ENCODE results near the gene TRPM1. TPM values are rescaled to one million over a fixed set of nuclear protein-coding genes. Genes with fewer than 3 reads are reported as not detected.

TRPM1 gene
- total and polyA plus RNA-seq, 2 experiments from 2014 or later: not detected

- H3K9me3 ChIP-seq (ENCODE audit: low read depth): no peaks in the 10 kb centered on the region
- no peaks in the 10 kb centered on the region for H3K4me1 ChIP-seq (ENCODE audit: low read depth)
- TF ChIP-seq, protein P1, sequence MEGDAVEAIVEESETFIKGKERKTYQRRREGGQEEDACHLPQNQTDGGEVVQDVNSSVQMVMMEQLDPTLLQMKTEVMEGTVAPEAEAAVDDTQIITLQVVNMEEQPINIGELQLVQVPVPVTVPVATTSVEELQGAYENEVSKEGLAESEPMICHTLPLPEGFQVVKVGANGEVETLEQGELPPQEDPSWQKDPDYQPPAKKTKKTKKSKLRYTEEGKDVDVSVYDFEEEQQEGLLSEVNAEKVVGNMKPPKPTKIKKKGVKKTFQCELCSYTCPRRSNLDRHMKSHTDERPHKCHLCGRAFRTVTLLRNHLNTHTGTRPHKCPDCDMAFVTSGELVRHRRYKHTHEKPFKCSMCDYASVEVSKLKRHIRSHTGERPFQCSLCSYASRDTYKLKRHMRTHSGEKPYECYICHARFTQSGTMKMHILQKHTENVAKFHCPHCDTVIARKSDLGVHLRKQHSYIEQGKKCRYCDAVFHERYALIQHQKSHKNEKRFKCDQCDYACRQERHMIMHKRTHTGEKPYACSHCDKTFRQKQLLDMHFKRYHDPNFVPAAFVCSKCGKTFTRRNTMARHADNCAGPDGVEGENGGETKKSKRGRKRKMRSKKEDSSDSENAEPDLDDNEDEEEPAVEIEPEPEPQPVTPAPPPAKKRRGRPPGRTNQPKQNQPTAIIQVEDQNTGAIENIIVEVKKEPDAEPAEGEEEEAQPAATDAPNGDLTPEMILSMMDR (IDR thresholded peaks at IDR 0.05; ENCODE audit: low read depth, low read length): no peak
- H3K36me3 ChIP-seq: no peaks in the 10 kb centered on the region
- no peak overlapping the region for H3K4me3 ChIP-seq
- no peak overlapping the region for H3K27ac ChIP-seq
- H3K27me3 ChIP-seq: no peaks in the 10 kb centered on the region
- no peak for DNase-seq (ENCODE audit: low read depth in 1 of 2, low spot score in 1 of 2)
These were observed 23.6 kb downstream of the TRPM1 start for GRCh38 chr15:31077941-31078340.

- Histone ChIP-seq H3K27me3 (no peaks in the 10 kb centered on the region), H3K4me3 (no peak overlapping the region), H3K4me1 (ENCODE audit: low read depth) (no peaks in the 10 kb centered on the region), H3K9me3 (ENCODE audit: low read depth) (no peaks in the 10 kb centered on the region), H3K27ac (no peak overlapping the region), H3K36me3 (no peaks in the 10 kb centered on the region)
- DNase-seq (ENCODE audit: low read depth in 1 of 2, low spot score in 1 of 2): no peak
- TF ChIP-seq, protein P1 (IDR thresholded peaks at IDR 0.05; ENCODE audit: low read depth, low read length): no peak
These were observed 24.3 kb downstream of the TRPM1 start for GRCh38 chr15:31077181-31077580.

- no peaks in the 10 kb centered on the region for H3K4me1 ChIP-seq (ENCODE audit: low read depth)
- TF ChIP-seq, protein P1 (IDR thresholded peaks at IDR 0.05; ENCODE audit: low read depth, low read length): no peak
- no peak overlapping the region for H3K4me3 ChIP-seq
- no peak overlapping the region for H3K27ac ChIP-seq
- no peaks in the 10 kb centered on the region for H3K36me3 ChIP-seq
- no peak for DNase-seq (ENCODE audit: low read depth in 1 of 2, low spot score in 1 of 2)
- no peaks in the 10 kb centered on the region for H3K27me3 ChIP-seq
- H3K9me3 ChIP-seq (ENCODE audit: low read depth): no peaks in the 10 kb centered on the region
These were observed 27.2 kb downstream of the TRPM1 start for GRCh38 chr15:31074321-31074720.

DNA sequence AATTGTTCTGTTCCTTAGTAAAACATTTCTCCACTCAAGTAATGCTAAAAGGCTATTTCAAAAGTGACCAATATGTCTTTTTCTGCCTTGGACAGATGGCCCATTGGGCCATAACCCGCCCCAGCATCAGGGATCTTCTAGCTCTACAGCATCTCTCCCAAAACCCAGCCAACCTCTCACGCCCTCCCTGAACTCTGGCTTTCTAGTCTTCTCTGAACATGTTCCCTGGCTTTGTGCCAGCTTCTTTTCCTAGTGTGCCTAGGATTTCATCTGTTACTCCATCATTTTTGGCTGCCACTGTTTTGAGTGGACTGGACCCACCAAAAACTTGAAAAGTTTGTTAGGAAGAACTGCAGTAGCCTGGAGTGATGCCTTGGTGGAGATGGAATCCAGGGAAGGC lies 30.7 kb downstream of the TRPM1 start:
- Histone ChIP-seq H3K9me3 (ENCODE audit: low read depth) (no peaks in the 10 kb centered on the region), H3K4me3 (no peak overlapping the region), H3K27ac (no peak overlapping the region), H3K36me3 (no peaks in the 10 kb centered on the region), H3K27me3 (no peaks in the 10 kb centered on the region), H3K4me1 (ENCODE audit: low read depth) (no peaks in the 10 kb centered on the region)
- DNase-seq (ENCODE audit: low read depth in 1 of 2, low spot score in 1 of 2): no peak
- TF ChIP-seq, protein P1 (IDR thresholded peaks at IDR 0.05; ENCODE audit: low read depth, low read length): no peak

DNA sequence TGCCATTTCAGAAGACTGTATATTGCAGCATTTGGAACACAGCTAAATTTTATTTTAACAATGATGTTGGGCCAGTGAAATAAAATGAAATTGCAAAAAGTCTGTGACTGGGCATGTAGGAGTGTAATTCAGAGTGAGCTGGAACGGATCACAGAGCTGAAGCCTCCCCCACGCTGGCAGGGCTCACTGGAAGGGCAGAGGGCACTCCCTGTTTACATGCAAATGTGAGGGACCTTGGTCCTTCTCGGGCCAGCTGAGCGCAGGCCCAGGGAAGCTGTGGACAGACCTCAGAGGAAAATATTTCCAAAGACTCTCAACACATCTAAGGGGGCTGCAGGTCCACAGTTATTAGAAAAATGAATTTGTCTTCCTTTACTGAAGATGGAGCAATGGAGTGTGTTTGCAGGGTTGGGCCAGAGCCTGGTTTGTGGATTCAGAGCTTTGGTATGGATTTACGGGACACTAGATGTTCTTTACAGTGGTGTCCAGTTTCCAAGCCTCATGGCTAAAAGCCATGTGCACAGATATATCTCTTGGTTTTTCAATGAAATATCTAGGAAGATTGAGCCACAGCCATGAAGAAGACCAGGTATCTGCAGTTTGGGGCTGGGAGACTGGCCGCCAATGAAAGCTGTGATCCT lies 32.0 kb downstream of the TRPM1 start:
- Histone ChIP-seq H3K36me3 (no peaks in the 10 kb centered on the region), H3K27ac (no peak overlapping the region), H3K9me3 (ENCODE audit: low read depth) (no peaks in the 10 kb centered on the region), H3K4me1 (ENCODE audit: low read depth) (no peaks in the 10 kb centered on the region), H3K27me3 (no peaks in the 10 kb centered on the region), H3K4me3 (no peak overlapping the region)
- DNase-seq (ENCODE audit: low read depth in 1 of 2, low spot score in 1 of 2): peak in 1 of 2 donors; percentile 22
- TF ChIP-seq, protein P1 (IDR thresholded peaks at IDR 0.05; ENCODE audit: low read depth, low read length): no peak

Measured in cardiac muscle cell (in vitro differentiated cells and primary cell).